GM12878 (cell line): ENCODE data around the gene GPR137B.
"Not testable (repeated sequence)": the region's sequence is repeated elsewhere in the genome, so short reads cannot be mapped to it uniquely, and the experiment has no call there.

ENCODE experiments used
- ATF2 ChIP-seq: IDR thresholded peaks from 2 replicates; pipeline ENCODE4 v1.6.1; 2012; ENCODE audit warnings: low read length, inconsistent platforms
- FOXK2 ChIP-seq: fragments of 450-650 bp; IDR thresholded peaks from 2 replicates; pipeline ENCODE4 v1.6.1; 2017; ENCODE audit warnings: mild to moderate bottlenecking, moderate library complexity
- MEF2A ChIP-seq: IDR thresholded peaks from 2 replicates; pipeline ENCODE4 v1.6.1; 2011; ENCODE audit warnings: low read depth, mild to moderate bottlenecking, low read length, moderate library complexity; ENCODE audit not compliant: insufficient read depth

- TF ChIP-seq MEF2A, ATF2, FOXK2: not testable (repeated sequence)
Measured at GRCh38 chr1:236158072-236158471, 15.7 kb downstream of the GPR137B start.
